Activated naive CD4-positive, alpha-beta T cell (primary cell): ENCODE data around the gene IFTAP.

ENCODE experiments used
- DNase-seq, 4 experiments: peaks; one replicate each; lab custom pipeline; 2025; lab: John Stamatoyannopoulos, UW

The IFTAP gene

DNA sequence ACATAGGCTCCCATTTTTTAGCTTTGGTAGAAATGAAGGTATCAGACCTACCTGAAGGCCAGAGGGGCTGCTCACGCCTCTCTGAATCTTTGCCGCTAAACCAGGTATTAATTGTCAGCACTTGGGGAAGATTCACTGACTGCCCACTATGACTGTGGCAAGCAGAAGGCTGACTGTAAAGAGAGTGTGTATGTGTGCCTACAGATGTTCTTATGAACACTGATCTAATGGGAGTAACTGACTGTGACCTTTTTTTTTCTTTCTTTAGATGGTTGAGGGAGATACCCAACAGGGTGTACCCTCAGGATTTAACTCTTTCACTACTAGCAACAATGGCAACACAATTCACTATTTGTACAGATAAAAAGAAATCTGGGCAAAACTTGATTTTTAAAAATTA is 3.7 kb downstream of the IFTAP start, which contains the start of gene RAG2:
RAG2 (minus strand) TSS at position 186 of the 400 bp plus-strand sequence. CDS start 4,068 bp downstream, outside the sequence.
- no peak for DNase-seq

DNA sequence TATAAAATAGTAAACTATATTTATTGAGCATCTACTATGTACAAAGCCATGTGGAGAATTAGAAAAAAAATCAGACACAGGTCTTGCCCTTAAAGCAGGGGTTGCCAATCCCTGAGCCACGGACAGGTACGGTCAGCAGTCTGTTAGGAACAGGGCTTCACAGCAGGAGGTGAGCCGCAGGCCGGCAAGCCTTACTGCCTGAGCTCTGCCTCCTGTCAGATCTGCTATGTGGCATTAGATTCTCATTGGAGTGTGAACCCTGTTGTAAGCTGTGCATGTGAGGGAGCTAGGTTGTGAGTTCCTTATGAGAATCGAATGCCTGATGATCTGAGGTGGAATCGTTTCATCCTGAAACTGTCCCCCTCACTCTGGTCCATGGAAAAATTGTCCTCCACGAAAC is 5.9 kb downstream of the IFTAP start:
- no peak for DNase-seq

DNA sequence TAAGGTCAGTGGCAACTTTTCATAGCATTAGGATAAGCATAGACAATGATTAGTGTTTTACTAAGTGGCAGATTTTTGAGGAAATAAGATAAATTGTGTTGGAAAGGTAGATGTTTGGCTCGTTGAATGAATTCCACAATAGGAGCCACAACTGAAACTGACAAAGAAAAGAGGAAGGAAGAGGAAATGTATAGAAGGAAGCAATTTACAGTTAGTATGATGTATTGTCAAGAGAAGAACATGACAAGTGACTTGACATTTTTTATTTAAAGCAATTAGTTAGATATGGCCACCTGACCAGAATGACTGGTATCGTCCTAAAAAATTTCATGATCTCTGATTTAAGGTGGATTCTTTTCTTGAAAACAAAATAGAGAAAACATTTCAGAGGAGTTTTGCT is 6.9 kb downstream of the IFTAP start:
- DNase-seq: no peak

DNA sequence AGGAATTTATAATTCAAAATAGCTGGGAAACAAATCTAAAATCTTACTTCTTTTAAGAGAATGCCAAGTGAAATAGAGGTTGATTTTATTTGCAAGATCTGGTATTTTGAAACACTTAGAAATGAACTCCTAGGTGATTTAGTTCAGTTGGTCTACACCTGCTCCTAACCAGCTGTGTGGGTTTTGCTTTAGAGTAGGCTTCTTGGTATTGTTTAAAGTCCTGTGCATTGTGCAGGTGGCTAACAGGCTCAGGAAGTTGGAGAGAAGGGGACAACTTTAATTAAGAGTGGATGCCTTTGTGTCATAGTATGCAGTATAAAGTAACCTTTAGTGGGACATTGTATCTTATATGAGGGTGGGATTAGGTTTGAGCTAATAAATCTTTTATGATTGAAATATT is 7.8 kb downstream of the IFTAP start:
- DNase-seq: no peak

DNA sequence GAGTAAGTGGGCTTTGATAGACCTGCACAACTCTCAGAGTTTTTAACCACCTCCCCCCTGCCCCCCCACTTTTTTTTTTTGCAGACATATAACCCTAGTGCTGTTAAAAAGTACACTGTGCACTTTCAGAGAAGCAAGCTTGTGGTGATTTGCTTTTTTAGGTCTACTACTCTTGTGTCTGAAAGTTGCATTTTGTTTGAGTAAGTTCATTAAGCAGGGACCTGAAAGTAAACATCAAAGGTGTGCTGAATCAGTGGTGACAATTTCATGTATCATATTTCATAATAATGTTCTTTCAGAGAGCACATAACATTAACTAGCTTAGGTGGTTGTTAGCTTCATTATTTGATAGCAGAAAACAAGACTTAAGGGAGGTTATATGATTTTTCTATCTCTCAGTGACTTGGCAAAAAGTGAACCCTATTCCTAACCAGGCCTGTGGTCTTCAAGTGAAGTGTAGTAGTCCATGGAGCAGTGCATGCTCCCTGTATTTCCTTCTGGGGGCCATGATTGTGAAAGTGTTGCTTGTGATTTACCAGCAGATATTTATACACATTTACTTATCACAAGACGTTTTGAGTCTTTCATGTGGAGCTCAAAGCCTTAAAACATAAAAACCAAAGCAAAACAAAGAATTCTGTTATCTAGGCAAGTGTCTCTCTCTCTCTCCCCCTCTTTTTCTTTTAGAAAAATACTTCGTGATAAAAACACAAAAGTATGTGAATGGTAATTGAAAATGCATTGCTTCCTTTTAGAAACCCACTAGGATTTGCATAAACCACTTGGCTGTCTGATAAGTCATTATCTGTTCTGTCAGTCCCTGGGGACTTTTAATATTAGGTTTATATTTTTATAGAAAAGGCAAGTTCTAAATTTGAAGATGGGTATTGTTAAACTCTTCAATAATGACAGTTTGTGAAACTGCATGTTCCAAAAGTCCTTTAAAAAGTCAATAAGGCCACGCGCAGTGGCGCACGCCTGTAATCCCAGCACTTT is 11.2 kb downstream of the IFTAP start:
- no peak for DNase-seq

DNA sequence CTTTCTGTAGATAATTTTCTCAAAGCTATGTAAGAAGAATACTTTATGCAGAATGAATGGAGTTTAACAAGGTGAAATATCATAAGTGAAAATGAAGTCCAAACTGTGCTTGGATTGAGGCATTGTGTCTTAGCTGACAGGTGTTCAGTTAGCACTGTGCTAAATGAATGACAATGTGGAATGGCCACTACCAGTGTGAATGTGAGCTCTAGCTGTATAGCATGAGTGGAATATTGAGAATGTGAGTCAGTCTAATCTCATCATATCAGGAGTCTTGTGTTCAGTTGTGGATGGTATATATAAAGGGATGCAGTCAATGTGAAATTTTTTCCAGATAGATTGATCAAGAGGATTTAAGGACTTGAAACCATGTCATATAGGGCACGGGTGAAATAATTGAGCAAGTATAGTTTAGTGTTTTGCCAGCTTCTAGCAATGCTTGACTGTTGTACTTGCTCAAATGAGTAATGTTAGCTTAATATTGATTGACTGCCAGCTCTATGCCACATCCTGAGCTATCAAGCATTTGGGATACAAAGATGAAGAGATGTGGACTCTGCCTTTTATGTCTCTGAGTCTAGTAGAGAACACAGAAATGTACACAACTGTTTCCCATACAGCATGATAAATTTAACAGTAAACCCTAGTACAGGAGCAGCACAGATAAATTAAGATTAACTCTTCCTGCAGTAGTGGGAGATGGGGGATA is 14.3 kb downstream of the IFTAP start:
- DNase-seq: no peak

DNA sequence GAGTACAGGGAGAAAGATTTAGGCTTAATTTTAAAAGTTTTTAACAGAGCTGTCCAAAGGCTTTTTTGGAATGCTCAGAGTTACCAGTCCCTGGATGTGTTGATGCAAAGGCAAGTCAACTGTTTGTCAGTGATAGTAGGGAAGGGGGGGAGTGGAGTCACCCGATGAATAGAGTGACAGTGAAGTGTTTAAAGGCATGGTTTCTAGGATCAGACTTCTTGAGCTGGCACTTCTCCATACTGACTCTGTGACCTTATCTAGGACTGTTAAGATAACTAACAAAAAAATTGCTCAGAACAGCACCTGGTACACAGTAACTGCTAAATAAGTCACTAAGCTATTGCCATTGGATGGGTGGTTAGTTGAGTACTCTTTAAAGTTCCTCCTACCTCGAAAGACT is 15.1 kb downstream of the IFTAP start:
- DNase-seq: no peak

DNA sequence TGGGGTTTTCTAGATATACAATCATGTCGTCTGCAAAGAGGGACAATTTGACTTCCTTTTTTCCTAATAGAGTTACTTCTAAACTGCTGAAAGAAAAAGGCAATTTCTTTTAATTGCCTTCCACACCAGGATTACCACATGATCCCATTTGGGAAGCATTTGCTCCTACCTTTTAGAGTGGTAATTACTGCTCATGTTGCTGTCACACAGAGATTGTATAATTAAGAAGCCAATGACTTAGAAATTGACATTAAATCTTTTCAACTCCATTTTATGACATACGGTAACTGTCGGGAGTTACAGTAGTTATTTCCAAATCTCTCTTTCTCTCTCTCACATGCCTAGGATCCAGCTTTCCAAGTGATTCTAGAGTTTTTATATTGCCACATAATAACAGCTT is 21.5 kb downstream of the IFTAP start:
- no peak for DNase-seq

DNA sequence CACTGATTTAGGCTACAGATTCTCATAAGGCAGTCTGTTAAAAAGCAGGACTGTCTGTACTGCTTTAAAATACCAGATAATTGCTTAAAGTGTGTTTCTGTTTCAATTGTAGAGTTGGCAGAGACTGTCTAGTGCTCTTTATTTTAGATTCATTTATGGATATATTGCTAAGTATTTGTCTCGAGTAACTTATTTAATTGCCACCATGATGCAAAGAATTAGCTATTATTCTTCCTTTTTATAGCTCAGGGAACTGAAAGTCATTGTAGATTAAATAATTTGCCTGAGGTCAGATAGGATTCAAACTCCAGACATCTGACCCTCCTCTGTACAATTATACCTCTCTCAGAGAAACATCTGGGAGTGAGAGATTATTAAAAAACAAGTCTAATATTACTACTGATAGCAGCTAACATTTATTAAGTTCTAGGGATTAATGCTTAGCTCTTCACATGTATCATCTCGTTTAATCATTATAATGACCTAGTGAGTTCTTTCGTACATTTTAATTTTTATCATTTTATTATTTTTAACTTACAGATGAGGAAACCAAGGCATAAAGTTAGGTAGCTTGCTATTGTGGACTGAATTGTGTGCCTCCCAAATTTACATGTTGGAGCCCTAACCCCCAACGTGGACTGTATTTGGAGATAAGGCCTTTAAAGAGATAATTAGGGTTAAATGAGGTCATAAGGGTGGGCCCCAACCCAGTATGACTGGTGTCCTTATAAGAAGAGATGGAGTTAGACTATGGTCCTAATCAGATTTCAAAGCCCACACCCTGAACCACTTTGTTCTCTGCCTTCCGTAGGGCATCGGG is 23.5 kb downstream of the IFTAP start:
- DNase-seq: no peak

DNA sequence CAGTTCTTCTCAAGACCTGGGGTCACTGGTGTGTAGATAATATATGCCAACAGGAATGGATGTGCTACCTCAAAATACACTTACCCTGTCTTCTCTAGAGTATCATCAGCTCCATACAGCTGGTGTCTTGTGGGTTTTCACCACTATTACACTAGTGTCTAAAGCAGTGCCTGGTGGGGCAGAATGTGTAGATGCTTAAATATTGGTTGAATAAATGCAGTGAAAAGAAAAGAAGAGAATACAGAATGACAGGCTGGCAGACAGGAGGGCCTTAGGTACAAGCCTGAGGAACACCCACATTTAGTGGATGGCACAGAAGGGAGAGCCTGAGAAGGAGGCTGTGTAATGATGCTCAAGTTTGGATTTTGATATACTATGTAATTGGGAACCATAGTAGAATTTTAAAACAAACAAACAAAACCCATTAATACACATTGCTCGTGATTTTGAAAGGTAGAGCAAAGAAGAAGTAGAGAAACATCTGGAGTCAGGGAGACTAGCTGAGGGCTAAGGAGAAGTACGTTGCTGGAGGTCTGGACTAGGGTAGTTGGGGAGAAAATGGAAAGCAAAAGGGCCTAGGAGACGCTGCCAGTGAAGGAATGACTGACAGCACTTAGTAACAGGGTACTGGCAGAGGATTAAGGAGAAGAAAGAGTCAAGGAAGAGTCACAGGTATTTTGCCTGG is 24.2 kb downstream of the IFTAP start:
- DNase-seq: no peak

DNA sequence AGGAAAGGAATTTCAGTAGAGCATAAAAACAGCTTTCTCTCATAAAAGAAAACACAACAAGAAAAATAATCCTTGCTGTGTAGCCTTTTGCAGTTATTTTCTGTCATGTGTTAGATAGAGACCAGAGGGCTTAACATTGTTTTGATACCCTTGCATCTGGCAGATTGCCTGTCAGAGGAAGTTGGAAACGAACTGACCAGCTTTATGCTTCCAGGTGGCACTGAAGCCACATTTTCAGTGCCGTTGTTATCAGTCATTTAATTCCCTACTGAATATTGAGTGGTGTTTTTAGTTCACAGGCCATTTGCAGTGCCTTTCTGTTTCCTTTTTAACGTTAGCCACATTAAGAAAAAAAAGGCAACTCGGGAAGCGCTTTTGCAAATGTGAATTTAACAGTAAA is 25.2 kb downstream of the IFTAP start:
- DNase-seq: no peak

DNA sequence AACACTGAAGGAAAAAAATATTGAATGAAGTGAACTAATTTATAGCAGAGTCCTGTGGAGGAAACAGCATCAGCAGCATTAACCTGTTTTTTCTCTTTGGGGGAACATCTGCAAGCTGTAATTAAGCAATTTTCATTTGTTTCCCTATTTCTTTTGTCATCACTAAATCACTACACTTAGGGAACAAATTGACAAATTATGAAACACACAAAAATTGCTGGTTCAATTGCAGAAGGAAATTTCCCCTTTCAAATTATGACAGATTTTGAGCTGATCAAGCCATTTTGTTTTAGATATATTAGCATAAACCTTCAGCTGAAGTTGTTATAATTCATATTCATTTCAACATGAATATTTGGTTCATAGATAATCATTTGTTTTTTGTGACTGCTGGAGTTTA is 25.9 kb downstream of the IFTAP start:
- no peak for DNase-seq

DNA sequence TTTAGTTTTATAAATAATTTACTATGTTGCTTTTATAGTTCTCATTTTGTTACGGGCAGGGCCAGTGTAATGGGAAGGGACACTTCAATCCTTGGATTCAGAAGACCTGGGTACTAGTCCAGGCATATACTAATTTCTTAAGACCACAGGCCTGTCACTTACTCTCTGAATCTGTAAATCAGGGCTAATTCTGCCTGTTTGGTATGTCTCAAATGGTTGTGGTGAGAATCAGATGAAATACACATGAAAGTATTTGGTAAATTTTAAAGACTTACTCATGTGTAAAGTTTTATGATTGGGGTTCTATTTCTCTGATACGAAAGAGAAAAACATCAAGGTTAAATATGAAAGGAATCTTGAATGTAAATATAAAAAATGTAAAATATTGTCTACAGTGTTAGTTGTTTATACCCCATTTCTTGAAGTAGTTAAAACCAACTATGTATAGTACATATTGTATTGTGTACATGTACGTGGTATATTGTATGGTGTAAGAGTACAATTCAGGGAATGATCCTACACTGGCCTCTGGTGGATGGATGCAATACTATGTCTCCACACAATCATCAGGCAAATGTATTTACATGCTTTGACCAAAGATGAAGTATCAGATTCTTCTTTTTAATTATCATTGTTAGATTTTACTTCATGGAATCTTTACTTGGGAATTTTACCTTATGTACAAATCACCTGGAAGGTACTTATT is 28.3 kb downstream of the IFTAP start:
- DNase-seq: no peak

DNA sequence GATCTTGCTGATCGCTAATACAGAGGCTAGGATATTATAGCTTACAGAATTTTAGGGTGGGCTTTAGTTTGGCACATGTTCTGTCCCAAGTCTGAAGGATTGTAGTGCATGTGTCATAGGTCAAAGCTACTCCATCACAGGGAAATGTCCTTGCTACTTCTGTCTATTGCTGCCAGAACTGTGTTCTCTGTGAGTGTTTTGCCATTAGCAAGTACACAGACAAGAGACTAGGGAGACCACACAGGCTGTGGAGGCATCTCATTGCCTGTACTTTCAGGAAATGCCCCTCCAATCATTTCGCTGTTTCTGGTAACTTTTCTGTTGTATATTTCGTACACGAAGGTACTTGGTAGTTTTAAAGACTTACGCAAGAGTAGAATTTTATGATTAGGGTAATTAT is 29.2 kb downstream of the IFTAP start:
- no peak for DNase-seq

DNA sequence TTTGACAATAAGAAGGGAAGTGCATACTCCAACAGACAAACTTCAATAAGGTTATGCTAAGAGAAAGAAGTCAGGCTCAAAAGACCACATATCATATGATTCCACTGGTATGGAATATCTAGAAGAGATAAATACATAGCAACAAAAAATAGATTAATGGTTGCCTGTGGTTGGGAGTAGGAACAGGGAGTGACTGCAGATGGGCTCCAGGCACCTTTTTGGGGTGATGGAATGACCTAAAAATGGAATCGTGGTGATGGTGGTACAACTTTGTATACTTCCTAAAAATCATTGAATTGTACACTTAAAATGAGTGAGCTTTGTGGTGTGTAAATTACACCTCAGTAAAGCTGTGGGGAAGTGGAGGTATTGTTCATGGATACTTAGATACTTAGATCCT is 32.7 kb downstream of the IFTAP start:
- no peak for DNase-seq

DNA sequence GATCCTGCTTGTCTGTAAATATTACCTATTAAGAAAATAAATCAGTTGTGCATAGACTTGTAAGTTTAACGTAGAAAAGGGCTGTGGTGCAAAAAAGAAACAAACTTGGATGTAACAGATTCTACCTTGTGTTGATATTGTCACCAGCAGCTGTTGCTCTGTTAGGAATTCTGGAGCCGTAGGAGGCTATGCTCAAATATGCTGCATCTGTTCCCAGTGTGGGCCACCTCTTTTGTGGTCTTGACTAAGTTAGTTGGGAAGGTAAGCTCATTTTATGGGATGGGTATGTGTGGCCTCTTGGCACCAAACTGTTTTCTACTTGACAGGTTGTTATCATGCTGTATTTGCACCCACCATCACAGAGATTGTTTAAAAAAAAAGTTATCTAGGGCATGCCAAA is 33.2 kb downstream of the IFTAP start:
- no peak for DNase-seq

DNA sequence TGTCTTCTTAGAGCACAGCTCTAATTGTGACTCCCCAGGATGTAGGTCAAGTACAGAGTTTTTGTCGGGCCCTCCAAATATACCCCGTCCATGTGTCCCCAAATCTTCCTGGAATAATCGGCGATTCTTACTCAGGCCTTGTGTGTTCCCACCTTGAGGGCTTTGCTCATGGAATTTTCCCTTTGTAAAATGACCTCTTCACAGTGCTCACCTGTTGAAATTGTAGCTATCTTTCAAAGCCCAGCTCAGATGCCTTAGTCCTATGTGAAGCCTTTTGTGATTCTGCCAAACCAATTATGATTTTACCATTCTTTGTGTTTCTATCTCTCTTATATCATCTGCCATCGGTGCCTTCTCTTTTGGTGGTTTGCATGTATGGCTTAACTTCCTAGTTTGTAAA is 33.8 kb downstream of the IFTAP start:
- DNase-seq: no peak

DNA sequence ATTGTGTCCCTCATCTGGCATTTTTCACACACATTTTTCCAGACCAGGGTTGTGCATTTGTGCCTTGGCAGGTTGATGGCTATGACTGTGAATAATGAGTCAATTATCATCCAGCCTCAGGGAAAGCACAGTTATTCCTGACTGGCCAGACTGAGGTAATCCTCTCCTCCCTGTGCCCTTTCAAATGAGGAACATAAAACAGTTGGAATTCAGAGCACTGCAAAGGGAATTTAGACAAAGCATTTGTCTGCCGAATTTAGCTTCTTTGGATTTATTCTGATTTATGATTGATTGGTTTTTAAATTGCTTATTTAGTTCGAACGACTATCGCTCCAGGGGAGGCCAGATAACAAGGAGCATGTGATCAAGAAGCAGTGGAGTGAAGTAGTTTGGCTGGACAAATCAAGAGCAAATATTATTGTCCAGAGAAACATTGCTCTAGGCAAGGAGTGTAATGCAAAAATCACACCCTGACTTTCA is 34.5 kb downstream of the IFTAP start:
- DNase-seq: no peak

DNA sequence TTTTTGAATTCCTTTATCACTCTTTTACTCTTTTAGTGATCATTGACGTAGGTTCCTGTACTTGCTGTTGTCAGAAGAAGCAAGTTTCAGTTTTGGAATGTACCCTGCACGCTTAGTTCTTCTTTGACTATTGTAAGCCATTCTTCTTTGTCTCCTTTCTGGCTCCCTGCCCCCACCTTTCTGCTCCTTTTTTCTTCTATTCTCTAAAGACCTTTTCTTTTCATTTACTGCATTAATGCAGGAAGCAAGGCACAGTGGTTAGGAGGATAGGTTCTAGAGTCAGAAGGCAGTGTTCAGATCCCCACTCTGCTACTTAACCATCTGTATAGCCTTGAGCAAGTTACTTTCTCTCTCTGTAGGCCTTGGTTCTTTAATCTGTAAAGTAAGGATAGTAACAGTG is 37.5 kb downstream of the IFTAP start:
- no peak for DNase-seq

DNA sequence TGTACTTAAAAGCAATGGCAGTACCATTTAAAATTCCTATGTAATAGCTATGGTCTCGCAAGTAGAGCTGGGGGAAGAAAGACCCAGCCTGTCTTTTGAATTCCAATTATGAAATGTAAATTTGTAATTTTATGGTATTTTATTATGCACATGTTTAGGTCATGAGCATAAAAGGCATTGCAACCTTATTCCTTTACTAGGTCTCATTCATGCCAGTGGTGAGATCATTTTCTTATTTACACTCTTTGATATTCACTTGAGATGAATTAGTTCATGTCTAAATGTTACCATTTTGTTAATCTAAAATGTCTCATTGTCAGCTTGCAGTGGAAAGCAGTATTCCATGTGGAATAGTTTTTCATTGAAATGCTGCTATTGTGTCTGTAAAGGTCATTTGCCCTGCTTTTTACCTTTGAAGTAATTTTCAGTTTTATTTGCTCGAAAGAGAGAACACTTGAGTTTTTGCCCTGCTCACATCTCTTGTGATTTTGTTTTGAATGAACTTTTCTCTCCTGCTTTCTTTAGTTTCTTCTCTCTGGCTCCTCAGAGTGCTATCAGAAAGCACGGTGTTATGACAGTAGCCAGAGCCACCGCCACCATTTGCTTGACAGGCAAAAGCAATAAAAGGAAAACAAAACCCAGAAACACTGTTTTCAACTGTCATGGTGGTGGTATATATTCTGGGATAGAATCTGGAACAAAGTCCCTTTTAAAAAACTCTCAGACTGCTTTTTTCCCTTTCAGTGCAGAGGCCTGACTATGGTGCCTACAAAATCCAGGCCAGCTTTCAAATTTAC is 41.0 kb downstream of the IFTAP start:
- DNase-seq: no peak
